ENCODE results near the gene GRIN3B.

GRCh38 chr19:1004803-1005664, 4.8 kb downstream of the GRIN3B start:
- TF ChIP-seq RCOR1 (IDR thresholded peaks at IDR 0.05; ENCODE audit: insufficient replicate concordance, low read length), result no peak
- no peak for TF ChIP-seq MAZ (IDR thresholded peaks at IDR 0.05; ENCODE audit: borderline replicate concordance, low read depth, low read length)
- no peak for TF ChIP-seq CTCF (conservative IDR thresholded peaks at IDR 0.05; ENCODE audit: low read depth, low read length)
- TF ChIP-seq POLR2A (IDR thresholded peaks at IDR 0.05; ENCODE audit: low read depth, low read length), result no peak
- TF ChIP-seq USF2 (IDR thresholded peaks at IDR 0.05; ENCODE audit: low read depth, low read length), result no peak
- TF ChIP-seq RFX5 (IDR thresholded peaks at IDR 0.05; ENCODE audit: low read depth, low read length), result no peak
- no peak for TF ChIP-seq BHLHE40 (IDR thresholded peaks at IDR 0.05; ENCODE audit: low read depth, low read length)
- TF ChIP-seq MXI1 (IDR thresholded peaks at IDR 0.05; ENCODE audit: borderline replicate concordance, low read depth, low read length), result no peak
- TF ChIP-seq MAFK (IDR thresholded peaks at IDR 0.05; ENCODE audit: low read depth, low read length), result no peak
- no peak for TF ChIP-seq RAD21 (IDR thresholded peaks at IDR 0.05; ENCODE audit: low read length)
- no peak for TF ChIP-seq SMC3 (IDR thresholded peaks at IDR 0.05; ENCODE audit: low read depth, low read length)
- no peak for TF ChIP-seq CEBPB (IDR thresholded peaks at IDR 0.05; ENCODE audit: low read depth, low read length)
- TF ChIP-seq, protein P1, sequence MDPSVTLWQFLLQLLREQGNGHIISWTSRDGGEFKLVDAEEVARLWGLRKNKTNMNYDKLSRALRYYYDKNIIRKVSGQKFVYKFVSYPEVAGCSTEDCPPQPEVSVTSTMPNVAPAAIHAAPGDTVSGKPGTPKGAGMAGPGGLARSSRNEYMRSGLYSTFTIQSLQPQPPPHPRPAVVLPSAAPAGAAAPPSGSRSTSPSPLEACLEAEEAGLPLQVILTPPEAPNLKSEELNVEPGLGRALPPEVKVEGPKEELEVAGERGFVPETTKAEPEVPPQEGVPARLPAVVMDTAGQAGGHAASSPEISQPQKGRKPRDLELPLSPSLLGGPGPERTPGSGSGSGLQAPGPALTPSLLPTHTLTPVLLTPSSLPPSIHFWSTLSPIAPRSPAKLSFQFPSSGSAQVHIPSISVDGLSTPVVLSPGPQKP (IDR thresholded peaks at IDR 0.05; ENCODE audit: borderline replicate concordance, low read depth, low read length), result no peak

All from IMR-90 (cell line).